Heart left ventricle (tissue), 16 donors: ENCODE measurements around the gene L3HYPDH. TPM values are rescaled to one million over a fixed set of nuclear protein-coding genes. Genes with fewer than 3 reads are reported as not detected.

ENCODE experiments used
- ATAC-seq, 4 donors: fragments of 200-7000 bp; cut with Tn5 transposase; one replicate each; pipeline ENCODE4 v1.9.1; 2020 to 2022; ENCODE audit warnings: moderate library complexity in 4 of 4, mild to moderate bottlenecking in 3 of 4, moderate number of reproducible peaks in 1 of 4
- DNase-seq, 5 donors: peaks; one replicate each; pipeline ENCODE4 v3.0.0-alpha.2; 2020
- H3K27ac ChIP-seq, 12 donors: fragments of 200-600 bp; sonication (generic) in 4 of 12; one replicate each; pipeline versions ENCODE4 v1.5.0 to v1.8.0; 2016 to 2022; ENCODE audit warnings: mild to moderate bottlenecking in 2 of 12
- H3K27me3 ChIP-seq, 9 donors: fragments of 200-600 bp; sonication (generic) in 2 of 9; one replicate each; pipeline versions ENCODE4 v1.5.1 to v1.8.0; 2016 to 2022; ENCODE audit warnings: mild to moderate bottlenecking in 3 of 9
- H3K36me3 ChIP-seq, 9 donors: fragments of 200-600 bp; sonication (generic) in 2 of 9; one replicate each; pipeline versions ENCODE4 v1.5.0 to v1.8.0; 2018 to 2022; ENCODE audit warnings: mild to moderate bottlenecking in 2 of 9
- H3K4me1 ChIP-seq, 12 donors: fragments of 200-600 bp; sonication (generic) in 4 of 12; one replicate each; pipeline versions ENCODE4 v1.5.0 to v1.8.0; 2016 to 2022; ENCODE audit warnings: mild to moderate bottlenecking in 3 of 12
- H3K4me3 ChIP-seq, 12 donors: fragments of 200-600 bp; sonication (generic) in 4 of 12; one replicate each; pipeline versions ENCODE4 v1.5.0 to v1.8.0; 2017 to 2022; ENCODE audit warnings: mild to moderate bottlenecking in 9 of 12, moderate library complexity in 4 of 12
- H3K9me3 ChIP-seq, 12 donors: fragments of 200-600 bp; sonication (generic) in 4 of 12; one replicate each; pipeline versions ENCODE4 v1.5.0 to v1.8.0; 2016 to 2022; ENCODE audit warnings: mild to moderate bottlenecking in 1 of 12
- CTCF ChIP-seq, 12 donors: fragments of 200-600 bp; sonication (generic) in 4 of 12; IDR thresholded peaks; one replicate each; pipeline versions ENCODE4 v1.5.0 to v1.8.0; 2018 to 2022; ENCODE audit warnings: antibody characterized with exemption in 12 of 12, mild to moderate bottlenecking in 5 of 12
- POLR2A ChIP-seq, 2 donors: fragments of 450-650 bp; IDR thresholded peaks; one replicate each; pipeline ENCODE4 v1.6.1; 2017; ENCODE audit warnings: antibody characterized with exemption in 2 of 2, mild to moderate bottlenecking in 2 of 2, moderate library complexity in 2 of 2
- WGBS, 4 donors: extraction: QIAGEN DNeasy Blood & Tissue Kit in 2 of 4; methylation state at CpG; one replicate each; pipeline versions ENCODE4 v1.1.5 to v1.1.7; 2013 to 2018; 5-methylcytosine and 5-hydroxymethylcytosine counted together
- intact Hi-C, 10 donors: fragments of 100-400 bp; cut with DNase I; formaldehyde crosslinking; loops; one replicate each; pipeline versions ENCODE4 v1.11.1 to v1.14.2; 2022
- polyA plus RNA-seq, 2 donors: library from polyadenylated mRNA; stranded (reverse); fragments of 200-250 nt; gene quantifications; one replicate each; pipeline ENCODE4 v1.2.3, GENCODE V29; 2013
- total RNA-seq, 9 donors: library from RNA; depleted of rRNA in 2 of 9; stranded (reverse); fragments of >200 nt in 2 of 9; fragmentation: NEBNext Ultra II Directional in 3 of 9; extraction: Animal tissue kit (Norgen Biotek cat#: 25700) in 3 of 9; gene quantifications; one replicate each; pipeline versions ENCODE4 v1.1.0 to v1.2.4, GENCODE V29; 2016 to 2023
- donor health status: ischemic (EF 13 %, LVEDD 7.1; RV severe dilation, severe dysfunction).
- donor health status: healthy with polysubstance abuse.
- donor health status: DM: no; HTN: yes; CAD: no.
- donor health status: DM: no; HTN: no; CAD: no.
- donor health status: ischemic (EF 25% LVEDD 6.9; RV normal size, moderate dysfunction).
- donor health status: ischemic (EF 25% LVEDD 5.7; RV mildly dilated, moderate dysfunction).
- donor health status: healthy.
- donor health status: DM: yes; HTN: yes; CAD: no.
- donor health status: ischemic (EF 35%, LVEDD 5.7; RV mildly dilated, moderate dysfunction).
- donor health status: nonischemic (EF 11% LVEDD 7.7; RV severe dilation, severe dysfunction).
- donor health status: DM: yes; HTN: yes; CAD: no.
- donor health status: PGD.
- donor health status: ischemic (EF 29% LVEDD 5.4; RV normal size, mild dysfunction).
- donor health status: nonischemic (EF 23%, LVEDD 6.1; RV moderate dilation, normal function).

L3HYPDH gene
- total and polyA plus RNA-seq, 11 donors: 7.4 to 18.9 (median 14.1) TPM

- 60 to 77% (median 67%) methylated on average over 2 of the region's 2 CpGs for WGBS, 4 donors
- ATAC-seq (no peak), DNase-seq (no peak)
- Histone ChIP-seq H3K9me3 (no peaks in the 10 kb centered on the region), H3K4me1 (peaks cover 3 to 65% (median 47%) of the 10 kb centered on the region in 12 donors), H3K27me3 (no peaks in the 10 kb centered on the region), H3K4me3 (peak overlapping the region in 9 of 12 donors; percentile 80 to 94 (median 89)), H3K36me3 (peaks cover 0 to 24% (median 16%) of the 10 kb centered on the region in 9 donors), H3K27ac (peak overlapping the region in 10 of 12 donors; percentile 91 to 97 (median 96))
- TF ChIP-seq CTCF (IDR thresholded peaks at IDR 0.05) (no peak), POLR2A (IDR thresholded peaks at IDR 0.05) (no peak)
- intact Hi-C loops: loop anchor here in 2 of 10 donors (10.0 kb wide), 3 partner anchors 613 to 703 kb away; partner anchors contain the start of genes DHRS7 (in 1 of the 2) and PCNX4 (in 1 of the 2)
Measured at GRCh38 chr14:59481871-59482540, 2.2 kb downstream of the L3HYPDH start.

- intact Hi-C loops: loop anchor here in 2 of 10 donors (10.0 kb wide), 3 partner anchors 613 to 703 kb away; partner anchors contain the start of genes DHRS7 (in 1 of the 2) and PCNX4 (in 1 of the 2)
- Histone ChIP-seq H3K27ac (peak overlapping the region in 2 of 12 donors; percentile 95 to 97), H3K4me1 (peaks cover 3 to 59% (median 44%) of the 10 kb centered on the region in 12 donors), H3K9me3 (no peaks in the 10 kb centered on the region), H3K27me3 (no peaks in the 10 kb centered on the region), H3K4me3 (peak overlapping the region in 2 of 12 donors; percentile 89 to 90), H3K36me3 (peaks cover 0 to 30% (median 17%) of the 10 kb centered on the region in 9 donors)
- DNase-seq (no peak), ATAC-seq (no peak)
- no peak for TF ChIP-seq POLR2A (IDR thresholded peaks at IDR 0.05)
- 92 to 98% (median 98%) methylated on average over 2 of the region's 2 CpGs for WGBS, 4 donors
Measured at GRCh38 chr14:59481407-59481806, 2.8 kb downstream of the L3HYPDH start.

DNA sequence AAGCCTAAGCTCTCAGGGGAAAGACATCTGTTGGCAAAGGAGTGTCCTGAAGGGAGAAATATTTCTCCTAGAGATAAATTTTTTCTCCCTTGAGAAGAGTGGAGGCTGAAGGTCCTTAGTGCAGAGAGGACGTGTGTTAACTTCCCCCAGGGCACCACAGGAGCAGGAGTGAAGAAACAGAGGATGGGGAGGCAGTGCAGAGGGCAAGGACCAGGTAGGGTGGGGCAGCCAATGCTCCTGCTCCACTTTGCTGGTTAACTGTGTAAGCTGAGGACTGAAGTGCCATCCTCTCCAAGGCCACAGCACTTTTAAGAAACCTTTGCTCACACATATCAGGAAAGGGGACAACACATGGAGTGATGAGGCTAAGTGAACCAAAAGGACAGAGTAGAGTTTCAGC is 4.0 kb downstream of the L3HYPDH start:
- Histone ChIP-seq H3K9me3 (no peaks in the 10 kb centered on the region), H3K4me1 (peaks cover 0 to 50% (median 34%) of the 10 kb centered on the region in 12 donors), H3K27ac (peak overlapping the region in 2 of 12 donors; percentile 5 to 14), H3K4me3 (no peak overlapping the region), H3K36me3 (peaks cover 0 to 42% (median 30%) of the 10 kb centered on the region in 9 donors), H3K27me3 (no peaks in the 10 kb centered on the region)
- 25 to 51% (median 40%) methylated on average over 1 of the region's 1 CpG for WGBS, 4 donors
- intact Hi-C loops: loop anchor here in 2 of 10 donors (10.0 kb wide), 3 partner anchors 615 to 705 kb away; partner anchors contain the start of genes DHRS7 (in 1 of the 2) and PCNX4 (in 1 of the 2)
- DNase-seq (no peak), ATAC-seq (no peak)
- TF ChIP-seq POLR2A (IDR thresholded peaks at IDR 0.05): no peak
- no peak for TF ChIP-seq CTCF (IDR thresholded peaks at IDR 0.05)

- ATAC-seq (no peak), DNase-seq (no peak)
- H3K9me3 ChIP-seq: no peaks in the 10 kb centered on the region
- no peaks in the 10 kb centered on the region for H3K27me3 ChIP-seq
- peaks cover 0 to 44% (median 33%) of the 10 kb centered on the region in 12 donors for H3K4me1 ChIP-seq
- intact Hi-C loops: no loop called here
- H3K27ac ChIP-seq: no peak overlapping the region
- peaks cover 0 to 58% (median 46%) of the 10 kb centered on the region in 9 donors for H3K36me3 ChIP-seq
- TF ChIP-seq POLR2A (IDR thresholded peaks at IDR 0.05): no peak
- no peak for TF ChIP-seq CTCF (IDR thresholded peaks at IDR 0.05)
- 95 to 98% (median 96%) methylated on average over 3 of the region's 3 CpGs for WGBS, 4 donors
- H3K4me3 ChIP-seq: no peak overlapping the region
Measured at GRCh38 chr14:59478540-59478939, 5.7 kb downstream of the L3HYPDH start.
